Loucy (cell line): ENCODE measurements around the gene TRAF3IP3.

Experiments
- H2AFZ ChIP-seq: fragments of 200-600 bp; sonication (generic); 2 replicates; pipeline ENCODE4 v1.6.0; 2016; ENCODE audit warnings: antibody characterized with exemption, mild to moderate bottlenecking, low read length, moderate library complexity
- H3F3A ChIP-seq: fragments of 200-600 bp; 2 replicates; pipeline ENCODE4 v1.6.0; 2016; ENCODE audit warnings: antibody characterized with exemption, low read depth, mild to moderate bottlenecking
- H3K27me3 ChIP-seq: fragments of 200-600 bp; sonication (generic); 2 replicates; pipeline ENCODE4 v1.6.1; 2014; ENCODE audit warnings: low read length, mild to moderate bottlenecking; ENCODE audit not compliant: insufficient read depth, poor library complexity, severe bottlenecking
- H3K36me3 ChIP-seq: fragments of 200-600 bp; sonication (generic); 2 replicates; pipeline ENCODE4 v1.6.1; 2016; ENCODE audit warnings: low read length; ENCODE audit not compliant: insufficient read depth
- H3K4me1 ChIP-seq: fragments of 200-600 bp; sonication (generic); 2 replicates; pipeline ENCODE4 v1.5.1; 2014; ENCODE audit warnings: low read length, mild to moderate bottlenecking; ENCODE audit not compliant: insufficient read depth, poor library complexity, severe bottlenecking
- H3K4me2 ChIP-seq: fragments of 200-600 bp; sonication (generic); 2 replicates; pipeline ENCODE4 v1.6.0; 2014; ENCODE audit warnings: antibody characterized with exemption, low read length, low read depth, mild to moderate bottlenecking; ENCODE audit not compliant: poor library complexity, severe bottlenecking
- H3K4me3 ChIP-seq: fragments of 200-600 bp; sonication (generic); 2 replicates; pipeline ENCODE4 v1.5.1; 2014; ENCODE audit warnings: low read length, mild to moderate bottlenecking, mixed read lengths; ENCODE audit not compliant: poor library complexity, severe bottlenecking
- H3K79me2 ChIP-seq: fragments of 200-600 bp; sonication (generic); 2 replicates; pipeline ENCODE4 v1.6.1; 2014; ENCODE audit warnings: low read length; ENCODE audit not compliant: insufficient read depth
- H3K9ac ChIP-seq: fragments of 200-600 bp; sonication (generic); 2 replicates; pipeline ENCODE4 v1.6.0; 2014; ENCODE audit warnings: mild to moderate bottlenecking, low read depth, low read length, moderate library complexity; ENCODE audit not compliant: poor library complexity, severe bottlenecking
- H3K9me2 ChIP-seq: fragments of 200-600 bp; sonication (generic); replicated peaks from 2 replicates; pipeline ENCODE4 v1.6.1; 2016; ENCODE audit warnings: low read depth, low read length, mixed read lengths
- H3K9me3 ChIP-seq: fragments of 200-600 bp; sonication (generic); 2 replicates; pipeline ENCODE4 v1.6.1; 2014; ENCODE audit warnings: mild to moderate bottlenecking, antibody characterized with exemption, low read length, low read depth; ENCODE audit not compliant: insufficient read depth
- H4K20me1 ChIP-seq: fragments of 200-600 bp; sonication (generic); 2 replicates; pipeline ENCODE4 v1.6.0; 2014; ENCODE audit warnings: antibody characterized with exemption, low read length, mild to moderate bottlenecking; ENCODE audit not compliant: insufficient read depth, poor library complexity, severe bottlenecking
- EZH2phosphoT487 ChIP-seq: fragments of 200-600 bp; IDR thresholded peaks from 2 replicates; pipeline ENCODE4 v1.6.1; 2018; ENCODE audit warnings: antibody characterized with exemption, mild to moderate bottlenecking, moderate library complexity, borderline replicate concordance
- TF ChIP-seq, protein P1 (sequence below): fragments of 200-600 bp; sonication (generic); conservative IDR thresholded peaks from 2 replicates; pipeline ENCODE4 v1.5.1; 2014; ENCODE audit warnings: mild to moderate bottlenecking, antibody characterized with exemption, low read length

Gene TRAF3IP3

DNA sequence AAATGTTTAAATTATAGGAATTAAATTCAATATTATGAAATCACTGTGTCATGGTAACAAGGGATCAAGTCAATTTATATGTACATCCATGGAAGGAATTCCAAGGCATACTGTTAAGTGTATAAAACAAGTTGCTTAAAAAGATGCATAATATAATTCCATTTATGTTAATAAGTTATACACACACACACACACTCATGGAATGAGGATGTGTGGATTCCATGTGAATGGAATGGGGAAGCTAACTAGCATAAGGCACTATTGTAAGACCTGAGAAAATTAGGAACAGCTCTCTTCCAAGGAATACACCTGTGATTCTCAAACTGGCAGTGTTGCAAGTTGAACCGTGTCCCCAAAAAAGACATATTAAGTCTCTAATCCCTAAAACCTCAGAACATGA lies 17.6 kb upstream of the TRAF3IP3 start:
- H2AFZ ChIP-seq, result no peak overlapping the region
- H3K36me3 ChIP-seq, result no peaks in the 10 kb centered on the region

DNA sequence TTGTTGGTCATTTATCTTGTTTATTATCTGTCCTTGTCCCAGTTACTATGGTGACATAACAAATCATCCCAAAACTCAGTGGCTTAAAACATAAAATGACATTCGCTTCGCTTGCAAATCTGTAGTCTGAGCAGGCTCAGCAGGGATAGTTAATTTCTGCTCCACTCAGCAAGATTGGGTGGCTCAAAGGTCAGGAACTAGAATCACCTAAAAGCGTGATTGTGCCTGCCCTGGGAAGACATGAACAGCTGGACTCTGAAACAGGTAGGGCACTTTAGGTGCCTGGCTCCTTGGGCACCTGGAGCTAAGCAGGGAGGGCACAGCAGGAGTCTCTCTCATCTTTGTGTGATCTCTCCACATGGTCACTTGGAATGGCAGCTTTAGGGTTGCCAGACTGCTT lies 14.7 kb upstream of the TRAF3IP3 start:
- Histone ChIP-seq H3K4me2 (no peak overlapping the region), H3K4me1 (peaks cover 26% of the 10 kb centered on the region), H3K36me3 (no peaks in the 10 kb centered on the region), H3K4me3 (no peak overlapping the region), H4K20me1 (no peaks in the 10 kb centered on the region), H3F3A (no peaks in the 10 kb centered on the region), H3K9ac (no peak overlapping the region), H2AFZ (no peak overlapping the region), H3K79me2 (no peaks in the 10 kb centered on the region), H3K9me2 (no peaks in the 10 kb centered on the region), H3K9me3 (no peaks in the 10 kb centered on the region), H3K27me3 (no peaks in the 10 kb centered on the region)
- TF ChIP-seq EZH2phosphoT487, result no peak
- TF ChIP-seq, protein P1, sequence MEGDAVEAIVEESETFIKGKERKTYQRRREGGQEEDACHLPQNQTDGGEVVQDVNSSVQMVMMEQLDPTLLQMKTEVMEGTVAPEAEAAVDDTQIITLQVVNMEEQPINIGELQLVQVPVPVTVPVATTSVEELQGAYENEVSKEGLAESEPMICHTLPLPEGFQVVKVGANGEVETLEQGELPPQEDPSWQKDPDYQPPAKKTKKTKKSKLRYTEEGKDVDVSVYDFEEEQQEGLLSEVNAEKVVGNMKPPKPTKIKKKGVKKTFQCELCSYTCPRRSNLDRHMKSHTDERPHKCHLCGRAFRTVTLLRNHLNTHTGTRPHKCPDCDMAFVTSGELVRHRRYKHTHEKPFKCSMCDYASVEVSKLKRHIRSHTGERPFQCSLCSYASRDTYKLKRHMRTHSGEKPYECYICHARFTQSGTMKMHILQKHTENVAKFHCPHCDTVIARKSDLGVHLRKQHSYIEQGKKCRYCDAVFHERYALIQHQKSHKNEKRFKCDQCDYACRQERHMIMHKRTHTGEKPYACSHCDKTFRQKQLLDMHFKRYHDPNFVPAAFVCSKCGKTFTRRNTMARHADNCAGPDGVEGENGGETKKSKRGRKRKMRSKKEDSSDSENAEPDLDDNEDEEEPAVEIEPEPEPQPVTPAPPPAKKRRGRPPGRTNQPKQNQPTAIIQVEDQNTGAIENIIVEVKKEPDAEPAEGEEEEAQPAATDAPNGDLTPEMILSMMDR, result no peak

More for the DNA sequence above, 17.6 kb upstream of the TRAF3IP3 start:
- Histone ChIP-seq H3K9me3 (no peaks in the 10 kb centered on the region), H3K9ac (no peak overlapping the region), H3K79me2 (no peaks in the 10 kb centered on the region), H3K4me2 (no peak overlapping the region), H3F3A (no peaks in the 10 kb centered on the region), H3K9me2 (no peaks in the 10 kb centered on the region), H4K20me1 (no peaks in the 10 kb centered on the region), H3K27me3 (no peaks in the 10 kb centered on the region), H3K4me1 (peaks cover 14% of the 10 kb centered on the region), H3K4me3 (no peak overlapping the region)
- no peak for TF ChIP-seq EZH2phosphoT487
- TF ChIP-seq, protein P1, result no peak

DNA sequence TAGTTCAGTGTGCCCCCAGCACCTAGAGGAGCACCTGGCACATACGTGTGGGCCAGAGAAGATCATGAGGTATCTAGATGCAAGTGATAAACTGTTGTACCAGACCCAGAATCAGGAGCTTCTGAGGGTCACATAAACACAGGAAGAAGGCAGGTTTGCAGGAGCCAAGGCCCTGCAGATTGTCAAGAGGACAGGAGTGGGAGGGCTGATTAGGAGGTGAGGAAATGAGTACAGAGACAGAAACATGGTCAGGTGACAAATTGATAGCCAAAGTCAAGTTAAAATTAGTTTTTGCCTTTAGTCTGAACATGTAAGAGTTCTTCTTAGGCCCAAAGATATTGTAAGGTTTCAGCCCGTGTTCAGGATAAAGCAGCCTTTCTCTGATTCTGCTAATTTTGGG lies 14.0 kb upstream of the TRAF3IP3 start:
- Histone ChIP-seq H3K4me3 (no peak overlapping the region), H3K27me3 (no peaks in the 10 kb centered on the region), H3K4me1 (peaks cover 33% of the 10 kb centered on the region), H3K9me2 (no peaks in the 10 kb centered on the region), H3F3A (no peaks in the 10 kb centered on the region), H3K79me2 (no peaks in the 10 kb centered on the region), H2AFZ (peak overlapping the region; percentile 48), H3K9ac (no peak overlapping the region), H3K4me2 (no peak overlapping the region), H3K9me3 (no peaks in the 10 kb centered on the region), H4K20me1 (no peaks in the 10 kb centered on the region), H3K36me3 (no peaks in the 10 kb centered on the region)
- no peak for TF ChIP-seq EZH2phosphoT487

DNA sequence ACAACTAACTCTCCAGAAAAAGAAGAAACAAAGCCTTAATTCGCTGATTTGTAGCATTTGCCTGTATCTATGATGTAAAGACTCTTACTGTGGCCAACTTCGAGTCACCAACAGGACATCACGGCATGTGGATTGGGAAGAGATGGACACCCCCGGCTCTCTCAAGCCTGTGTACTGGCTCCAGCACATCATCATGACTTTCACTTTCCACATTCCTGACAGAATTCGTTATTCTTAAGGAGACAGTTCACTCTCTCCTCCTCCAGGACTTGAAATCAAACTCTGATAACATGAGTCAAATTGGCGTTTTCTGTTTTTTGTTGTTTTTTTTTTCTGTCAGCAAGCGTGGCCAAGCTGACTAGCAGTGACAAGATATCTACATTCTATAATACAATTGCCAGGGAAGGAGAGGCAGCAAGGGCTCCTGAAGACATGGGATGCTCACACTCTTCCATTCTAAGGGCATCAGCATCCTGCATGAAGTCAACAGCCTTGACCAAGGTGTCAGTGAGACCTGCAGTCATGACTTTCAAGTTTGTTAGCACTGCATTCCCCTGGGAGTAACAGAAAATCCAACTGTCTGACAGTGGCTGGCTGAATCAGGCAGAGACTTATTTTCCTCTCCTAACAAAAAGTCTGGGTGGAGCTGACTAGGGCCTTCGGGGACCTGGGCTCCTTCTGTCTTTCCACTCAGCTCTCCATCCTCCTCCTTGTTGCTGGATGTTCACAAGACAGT lies 13.3 kb upstream of the TRAF3IP3 start:
- Histone ChIP-seq H3K9me2 (no peaks in the 10 kb centered on the region), H3K27me3 (no peaks in the 10 kb centered on the region), H3K4me1 (peaks cover 35% of the 10 kb centered on the region), H3K79me2 (no peaks in the 10 kb centered on the region), H3F3A (no peaks in the 10 kb centered on the region), H3K36me3 (no peaks in the 10 kb centered on the region), H4K20me1 (no peaks in the 10 kb centered on the region), H3K4me2 (no peak overlapping the region), H2AFZ (peak overlapping the region; percentile 45; the same call in 1 of the 2 replicates), H3K9me3 (no peaks in the 10 kb centered on the region), H3K4me3 (no peak overlapping the region), H3K9ac (no peak overlapping the region)
- no peak for TF ChIP-seq EZH2phosphoT487
- TF ChIP-seq, protein P1, result no peak
